ENCODE data around the gene EMB.

- TF ChIP-seq CTCF (IDR thresholded peaks at IDR 0.05), result no peak
- no peak for TF ChIP-seq POLR2A (IDR thresholded peaks at IDR 0.05)
These were observed 75.4 kb downstream of the EMB start for GRCh38 chr5:50365426-50366251.
